Tibial nerve (tissue), 4 donors: Measurements from ENCODE around the gene KIAA0586.

Experiments used
- CTCF ChIP-seq, 5 experiments: fragments of 200-600 bp in 3 of 5; fragments of 450-650 bp in 2 of 5; sonication (generic) in 3 of 5; IDR thresholded peaks; one replicate each; pipeline ENCODE4 v1.5.1; 2016 to 2019; ENCODE audit warnings: antibody characterized with exemption in 5 of 5, mild to moderate bottlenecking in 3 of 5, moderate library complexity in 2 of 5
- EP300 ChIP-seq, 2 donors: sonication (generic); formaldehyde crosslinking; IDR thresholded peaks; one replicate each; pipeline ENCODE4 v1.6.1; 2017; ENCODE audit warnings: antibody characterized with exemption in 2 of 2, mild to moderate bottlenecking in 1 of 2
- POLR2A ChIP-seq, 2 donors: fragments of 450-650 bp; IDR thresholded peaks; one replicate each; pipeline ENCODE4 v1.6.1; 2017; ENCODE audit warnings: antibody characterized with exemption in 2 of 2, mild to moderate bottlenecking in 2 of 2, moderate library complexity in 2 of 2

- TF ChIP-seq CTCF (IDR thresholded peaks at IDR 0.05) (no peak), EP300 (IDR thresholded peaks at IDR 0.05) (no peak), POLR2A (IDR thresholded peaks at IDR 0.05) (no peak)
Observed at GRCh38 chr14:58598804-58599525, 171.4 kb downstream of the KIAA0586 start.
